Subcutaneous adipose tissue (tissue), 4 donors: ENCODE results near the gene HMOX1. TPM values are rescaled to one million over a fixed set of nuclear protein-coding genes. Genes with fewer than 3 reads are reported as not detected.

Experiments
- total RNA-seq, 4 donors: library from RNA; depleted of rRNA; stranded (reverse); fragments of >200 nt; gene quantifications; one replicate each; pipeline ENCODE4 v1.1.0, GENCODE V29; 2016
- TF ChIP-seq, protein P1 (sequence below): fragments of 450-650 bp; IDR thresholded peaks from one replicate; pipeline ENCODE4 v1.5.1; 2016; ENCODE audit warnings: low read depth, mild to moderate bottlenecking, control low read depth, antibody characterized with exemption, moderate library complexity

The HMOX1 gene
- total RNA-seq, 4 donors from 2014 or later, result 17.6 to 80.4 (median 28.7) TPM

DNA sequence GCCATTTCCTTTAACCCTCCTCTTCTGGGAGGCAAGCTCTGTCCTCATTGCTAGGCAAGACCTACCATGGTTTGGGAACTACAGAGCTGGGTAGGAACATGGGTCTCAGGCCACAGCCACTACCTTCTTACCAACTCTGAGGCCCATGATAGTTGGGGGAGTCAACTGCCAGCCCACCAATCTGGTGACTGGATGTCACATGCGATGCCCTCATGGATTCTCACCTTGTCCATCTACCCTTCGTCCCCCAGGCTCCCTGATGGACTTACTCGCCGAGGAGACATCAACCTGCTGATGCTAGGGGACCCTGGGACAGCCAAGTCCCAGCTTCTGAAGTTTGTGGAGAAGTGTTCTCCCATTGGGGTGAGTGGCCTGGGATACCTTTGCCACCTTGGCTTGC lies 32.7 kb downstream of the HMOX1 start:
- TF ChIP-seq, protein P1, sequence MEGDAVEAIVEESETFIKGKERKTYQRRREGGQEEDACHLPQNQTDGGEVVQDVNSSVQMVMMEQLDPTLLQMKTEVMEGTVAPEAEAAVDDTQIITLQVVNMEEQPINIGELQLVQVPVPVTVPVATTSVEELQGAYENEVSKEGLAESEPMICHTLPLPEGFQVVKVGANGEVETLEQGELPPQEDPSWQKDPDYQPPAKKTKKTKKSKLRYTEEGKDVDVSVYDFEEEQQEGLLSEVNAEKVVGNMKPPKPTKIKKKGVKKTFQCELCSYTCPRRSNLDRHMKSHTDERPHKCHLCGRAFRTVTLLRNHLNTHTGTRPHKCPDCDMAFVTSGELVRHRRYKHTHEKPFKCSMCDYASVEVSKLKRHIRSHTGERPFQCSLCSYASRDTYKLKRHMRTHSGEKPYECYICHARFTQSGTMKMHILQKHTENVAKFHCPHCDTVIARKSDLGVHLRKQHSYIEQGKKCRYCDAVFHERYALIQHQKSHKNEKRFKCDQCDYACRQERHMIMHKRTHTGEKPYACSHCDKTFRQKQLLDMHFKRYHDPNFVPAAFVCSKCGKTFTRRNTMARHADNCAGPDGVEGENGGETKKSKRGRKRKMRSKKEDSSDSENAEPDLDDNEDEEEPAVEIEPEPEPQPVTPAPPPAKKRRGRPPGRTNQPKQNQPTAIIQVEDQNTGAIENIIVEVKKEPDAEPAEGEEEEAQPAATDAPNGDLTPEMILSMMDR, result no peak

DNA sequence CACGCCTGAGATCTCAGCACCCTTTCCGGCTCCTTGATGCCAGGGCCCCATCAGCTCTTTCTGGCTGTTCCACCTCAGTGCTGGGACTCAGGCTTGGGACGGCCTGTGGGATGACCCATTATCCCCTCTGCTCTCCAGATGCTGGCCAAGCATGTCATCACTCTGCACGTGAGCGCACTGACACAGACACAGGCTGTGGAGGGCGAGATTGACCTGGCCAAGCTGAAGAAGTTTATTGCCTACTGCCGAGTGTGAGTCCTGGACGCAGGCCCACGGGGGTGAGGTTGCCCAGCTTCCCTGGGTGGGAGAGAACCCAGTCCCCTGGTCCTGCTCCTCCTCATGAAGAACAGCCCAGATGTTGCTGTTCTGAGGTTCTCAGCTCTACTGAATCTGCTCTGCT lies 36.7 kb downstream of the HMOX1 start:
- TF ChIP-seq, protein P1, result no peak

DNA sequence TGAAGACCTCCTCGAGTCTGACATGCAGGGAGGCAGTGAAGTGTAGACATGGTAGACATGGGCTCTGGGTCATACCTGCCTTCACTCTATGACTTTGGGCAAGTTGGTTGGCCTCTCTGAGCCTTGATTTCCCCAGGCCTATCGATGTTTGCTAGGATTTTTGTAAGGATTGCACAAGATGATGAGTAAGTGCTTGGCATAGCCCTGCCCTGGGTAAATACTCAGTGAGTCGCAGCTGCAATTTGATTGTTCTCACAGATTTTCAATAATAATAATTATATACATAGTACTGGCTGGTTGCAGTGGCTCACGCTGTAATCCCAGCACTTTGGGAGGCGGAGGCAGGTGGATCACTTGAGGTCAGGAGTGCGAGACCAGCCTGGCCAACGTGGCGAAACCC lies 37.2 kb downstream of the HMOX1 start:
- TF ChIP-seq, protein P1, result no peak

DNA sequence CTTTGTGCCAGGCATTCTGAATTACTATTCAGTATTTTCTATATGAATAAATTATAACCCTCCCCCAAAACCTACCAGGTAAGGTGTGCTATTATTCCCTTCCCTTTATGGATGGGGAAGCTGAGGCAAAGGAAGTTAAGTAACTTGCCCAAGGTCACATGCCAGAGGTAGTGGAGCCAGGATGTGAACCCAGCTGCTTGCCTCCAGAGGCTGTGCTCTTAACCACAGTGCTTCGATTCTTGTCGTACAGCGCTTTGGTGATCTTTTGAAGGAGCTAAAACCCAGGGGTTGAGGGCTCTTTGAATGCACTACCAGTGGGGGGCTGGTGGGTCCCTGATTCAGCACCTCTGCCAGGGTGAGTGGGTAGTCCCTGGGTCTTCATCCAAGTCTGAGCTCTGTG lies 37.8 kb downstream of the HMOX1 start:
- TF ChIP-seq, protein P1, result no peak

DNA sequence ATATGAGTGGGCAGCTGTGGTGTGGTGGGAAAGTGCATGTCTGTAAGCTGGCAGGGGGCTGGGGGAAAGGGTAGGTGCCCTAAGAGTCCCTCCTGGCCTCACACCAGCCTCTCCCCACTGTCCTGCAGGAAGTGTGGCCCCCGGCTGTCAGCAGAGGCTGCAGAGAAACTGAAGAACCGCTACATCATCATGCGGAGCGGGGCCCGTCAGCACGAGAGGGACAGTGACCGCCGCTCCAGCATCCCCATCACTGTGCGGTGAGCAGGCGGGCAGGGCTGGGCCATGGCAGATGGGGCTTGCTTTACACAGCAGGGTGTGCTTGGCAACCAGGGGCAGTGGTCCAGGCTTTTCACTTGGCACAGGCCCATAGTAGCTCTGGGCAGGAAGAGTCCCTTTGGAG lies 38.9 kb downstream of the HMOX1 start:
- TF ChIP-seq, protein P1, result no peak

DNA sequence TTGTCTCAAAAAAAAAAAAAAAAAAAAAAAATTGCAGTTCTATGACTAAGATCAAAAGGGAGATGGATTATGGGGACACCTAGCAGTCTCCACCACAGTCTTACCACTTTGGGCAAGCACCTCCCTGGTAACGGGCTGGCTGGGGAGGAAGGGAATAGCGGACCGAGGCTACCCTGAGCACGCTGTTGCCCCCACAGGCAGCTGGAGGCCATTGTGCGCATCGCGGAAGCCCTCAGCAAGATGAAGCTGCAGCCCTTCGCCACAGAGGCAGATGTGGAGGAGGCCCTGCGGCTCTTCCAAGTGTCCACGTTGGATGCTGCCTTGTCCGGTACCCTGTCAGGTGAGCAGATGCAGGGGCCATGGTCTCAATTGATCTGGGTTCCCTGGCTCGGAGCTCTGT lies 40.2 kb downstream of the HMOX1 start:
- TF ChIP-seq, protein P1, result no peak

DNA sequence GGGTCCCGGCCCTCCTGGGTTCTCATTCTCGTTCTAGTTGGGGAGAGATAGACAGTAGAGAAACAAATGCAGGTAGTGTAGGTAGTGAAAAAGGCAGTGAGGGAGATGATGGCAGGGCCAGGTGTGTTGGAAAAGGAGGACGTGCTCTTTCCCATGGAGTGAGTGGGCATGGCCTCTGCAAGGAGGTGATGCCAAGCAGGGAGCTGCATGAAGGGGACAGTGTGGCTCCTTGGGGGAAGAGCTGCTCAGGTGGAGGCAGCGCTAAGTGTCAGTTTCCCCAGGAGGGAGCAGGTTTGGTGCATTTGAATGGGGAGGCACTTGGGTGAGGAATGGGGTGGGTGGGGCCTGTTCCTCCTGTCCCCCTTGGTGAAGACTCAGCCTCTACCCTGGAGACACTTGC lies 41.2 kb downstream of the HMOX1 start:
- TF ChIP-seq, protein P1, result no peak
